Measurements from ENCODE around the gene PLEKHA1.

The PLEKHA1 gene

GRCh38 chr10:122374237-122374858 lies at the start of gene PLEKHA1:
Gene PLEKHA1 (plus strand): TSS chr10:122374708. CDS start chr10:122393201, 18,493 bp downstream.
- peak; percentile 93 for DNase-seq

DNA sequence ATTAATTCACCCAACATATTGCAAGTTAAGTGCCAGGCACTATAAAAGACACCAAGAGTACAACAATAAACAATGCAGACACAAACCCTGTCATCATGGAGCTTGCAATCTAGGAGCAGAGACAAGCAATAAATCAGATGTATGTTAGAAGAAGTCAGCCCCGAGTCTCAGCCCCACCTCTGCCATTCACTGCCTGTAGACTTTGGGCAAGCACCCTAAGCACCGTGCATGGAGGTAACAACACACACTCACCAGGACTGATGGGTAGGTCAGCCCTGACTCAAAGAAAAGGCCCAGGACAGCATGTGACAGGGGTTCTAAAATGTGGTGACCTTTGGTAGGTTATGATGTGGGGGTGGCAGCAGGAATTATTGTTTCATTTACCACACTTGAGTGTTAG lies 49.3 kb upstream of the PLEKHA1 start:
- no peak for DNase-seq

- no peak for DNase-seq
Measured at GRCh38 chr10:122326385-122326784, 48.1 kb upstream of the PLEKHA1 start.

GRCh38 chr10:122326806-122327205 lies 47.7 kb upstream of the PLEKHA1 start:
- no peak for DNase-seq

DNA sequence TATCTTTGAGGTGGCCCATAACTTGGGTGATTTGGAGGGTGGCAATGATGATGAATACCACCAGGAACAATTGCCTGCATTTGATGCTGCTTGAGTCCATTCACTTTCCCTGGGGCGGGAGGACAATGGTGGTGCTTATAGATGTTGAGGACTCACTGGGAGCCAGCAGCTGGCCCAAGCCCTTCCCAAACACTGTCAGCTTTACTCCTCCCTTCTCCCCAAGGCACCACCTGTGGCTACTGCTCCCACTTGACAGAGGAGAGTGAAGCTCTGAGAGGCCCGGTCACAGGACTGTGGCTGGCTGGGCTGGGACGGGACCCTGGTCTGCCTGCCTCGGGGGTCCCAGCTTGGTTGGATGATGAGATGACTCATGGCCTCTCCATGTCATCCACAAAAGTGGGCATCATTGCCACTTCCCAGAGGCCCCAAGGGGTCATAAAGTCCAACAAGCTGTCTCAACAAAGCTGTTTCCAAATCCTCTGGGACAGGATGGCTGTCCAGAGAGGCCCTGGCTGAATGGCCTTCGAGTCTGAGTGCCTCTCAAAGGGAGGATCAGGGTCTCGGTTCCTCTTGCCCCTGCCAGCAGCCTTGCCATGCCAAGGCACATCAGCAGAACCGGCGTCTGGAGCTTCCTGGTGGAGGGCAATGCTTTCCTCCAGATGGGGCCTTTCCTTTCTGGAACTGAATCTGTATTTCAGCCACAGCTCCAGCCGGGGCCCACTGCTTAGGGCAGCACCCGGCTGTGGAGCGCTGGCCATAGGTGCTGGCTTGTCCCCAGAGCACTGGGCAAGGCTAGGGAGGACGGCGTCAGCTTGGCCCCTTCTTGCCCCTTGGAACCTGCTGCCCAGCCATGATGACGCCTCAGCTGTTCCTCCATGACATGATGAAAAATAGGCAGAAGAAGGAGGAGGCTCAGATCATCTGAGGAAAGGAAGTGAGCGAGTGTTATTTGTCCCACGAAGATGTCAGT lies 47.0 kb upstream of the PLEKHA1 start:
- DNase-seq = no peak

DNA sequence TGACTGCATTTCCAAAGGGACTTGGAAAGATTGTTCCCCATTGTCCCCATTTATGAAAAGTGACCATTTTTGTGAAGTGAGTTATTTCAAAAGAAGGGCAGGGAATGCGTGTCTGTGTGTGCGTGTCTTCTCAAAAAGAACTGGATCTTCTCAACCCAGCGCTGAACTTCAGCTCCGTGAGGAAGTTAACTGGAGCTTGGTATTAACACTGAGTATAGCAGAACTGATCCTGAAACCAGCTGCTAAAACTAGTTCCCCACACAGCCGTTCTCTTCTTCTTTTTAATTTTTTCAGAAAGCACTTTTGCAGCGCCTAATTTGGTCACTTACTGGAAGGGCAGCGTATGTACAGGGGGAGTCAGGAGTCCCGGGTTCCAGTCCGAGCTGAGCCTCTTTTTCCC lies 45.8 kb upstream of the PLEKHA1 start:
- DNase-seq = no peak

- no peak for DNase-seq
Measured at GRCh38 chr10:122329416-122329815, 45.1 kb upstream of the PLEKHA1 start.

- no peak for DNase-seq
Measured at GRCh38 chr10:122331100-122331499, 43.4 kb upstream of the PLEKHA1 start.

DNA sequence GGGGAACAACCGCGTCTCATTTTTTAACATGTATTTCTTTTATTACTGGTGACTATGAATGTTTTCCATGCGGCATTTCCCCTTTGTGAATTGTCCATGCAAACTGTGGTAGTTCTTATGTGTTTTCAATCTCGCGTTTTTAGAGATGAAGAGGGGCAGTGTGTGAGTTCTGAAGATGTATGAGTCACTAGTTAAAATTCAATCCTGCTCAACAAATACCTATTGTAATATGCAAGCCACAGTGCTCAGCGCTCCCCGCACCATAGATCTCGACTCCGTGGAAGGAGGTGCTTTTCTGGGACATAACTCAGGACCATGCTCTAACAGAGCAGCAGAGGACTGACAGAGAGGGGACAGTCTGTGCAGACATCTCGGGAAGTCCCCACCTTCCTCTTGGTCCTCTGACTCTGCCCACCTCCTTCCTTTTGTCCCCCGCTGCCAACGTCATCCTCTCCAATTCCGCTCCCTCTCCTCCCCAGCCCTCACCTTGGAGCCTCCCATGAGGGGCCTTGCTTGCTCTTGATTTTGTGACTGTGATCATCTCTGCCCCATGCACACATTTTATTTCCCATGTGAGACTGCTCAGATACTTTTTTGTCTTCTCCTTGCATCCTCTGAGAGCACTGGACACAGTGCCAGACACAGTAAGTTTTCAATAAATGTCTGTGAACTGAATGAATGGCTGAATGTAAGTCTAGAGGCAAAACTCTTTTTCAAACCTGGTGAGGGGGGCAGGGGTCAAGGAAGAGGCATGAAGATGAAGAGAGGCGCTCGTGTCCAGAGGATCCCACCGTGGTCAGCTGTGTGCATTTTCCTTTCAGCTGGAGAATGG lies 42.7 kb upstream of the PLEKHA1 start:
- no peak for DNase-seq

DNA sequence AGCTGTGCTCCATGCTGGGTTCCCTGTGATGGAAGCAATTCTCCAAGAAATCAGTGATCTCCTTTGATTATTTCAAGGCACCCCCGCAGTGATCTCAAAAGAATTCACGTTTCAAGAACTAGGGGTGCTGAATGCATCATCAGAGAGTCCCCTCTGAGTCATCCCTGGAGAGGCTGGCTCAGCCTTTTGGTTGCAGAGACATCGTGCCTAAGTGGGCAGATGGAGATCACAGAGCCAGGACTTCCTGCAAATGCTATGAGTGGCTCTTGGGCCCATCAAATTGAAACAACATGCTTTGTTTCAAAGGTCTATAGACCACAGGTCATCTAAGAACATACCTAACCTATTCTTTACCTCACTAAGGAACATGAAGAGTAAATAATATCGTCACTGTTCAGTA lies 41.5 kb upstream of the PLEKHA1 start:
- DNase-seq = peak; percentile 61

DNA sequence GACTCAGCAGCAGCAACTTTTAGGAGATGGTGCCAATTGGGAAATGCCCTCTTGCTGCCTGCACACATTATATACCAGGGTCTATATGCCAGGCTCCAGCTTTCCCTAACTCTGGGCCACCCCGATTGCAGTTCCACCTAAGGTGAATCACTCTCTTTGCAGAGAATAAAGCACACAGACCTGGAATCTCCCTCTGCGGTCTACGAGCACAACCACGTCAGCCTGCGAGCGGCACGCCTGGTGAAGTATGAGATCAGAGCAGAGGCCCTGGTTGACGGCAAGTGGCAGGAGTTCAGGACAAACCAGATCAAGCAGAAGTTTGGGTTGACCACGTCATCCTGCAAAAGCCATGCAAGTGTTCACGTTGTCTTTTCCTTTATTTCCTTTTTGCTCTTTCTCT lies 38.2 kb upstream of the PLEKHA1 start:
- DNase-seq = no peak

- no peak for DNase-seq
Measured at GRCh38 chr10:122336961-122337360, 37.5 kb upstream of the PLEKHA1 start.

DNA sequence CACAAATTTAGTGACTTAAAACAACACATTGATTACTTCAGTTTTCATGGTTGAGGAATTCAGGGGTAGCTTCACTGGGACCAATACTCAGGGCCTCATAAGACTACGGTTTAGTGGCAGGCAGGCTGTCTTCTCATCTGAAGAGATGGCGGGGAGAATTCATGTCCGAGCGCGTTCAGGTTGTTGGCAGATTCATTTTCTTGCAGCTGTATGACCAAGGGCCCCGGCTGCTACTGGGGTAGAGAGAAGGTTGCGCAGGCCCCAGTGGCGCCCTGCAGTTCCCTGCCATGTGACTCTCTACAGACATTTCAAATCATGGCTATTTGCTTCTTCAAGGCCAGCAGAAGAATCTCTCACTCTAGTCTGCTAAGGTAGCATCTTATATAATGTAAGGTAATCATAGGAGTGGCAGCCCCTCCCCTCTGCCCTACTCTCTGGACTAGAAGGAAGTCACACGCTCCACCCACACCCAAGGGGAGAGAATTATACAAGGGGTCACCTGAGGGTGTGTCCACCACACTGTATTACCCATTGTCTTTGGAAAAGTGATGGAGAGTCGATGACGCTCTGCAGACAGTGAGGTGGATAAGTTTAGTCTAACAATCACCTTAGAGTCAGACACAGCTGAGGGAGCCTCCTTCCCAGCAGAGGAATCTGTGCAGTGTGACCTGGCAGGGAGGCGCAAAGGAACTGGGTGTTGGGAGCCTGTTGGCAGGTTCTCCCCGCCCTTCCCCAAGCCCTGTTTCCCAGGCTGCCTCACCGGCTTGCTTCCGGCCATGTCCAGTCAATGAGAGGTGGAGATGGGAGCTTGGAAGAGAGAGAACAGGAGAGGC lies 35.7 kb upstream of the PLEKHA1 start:
- DNase-seq = no peak

DNA sequence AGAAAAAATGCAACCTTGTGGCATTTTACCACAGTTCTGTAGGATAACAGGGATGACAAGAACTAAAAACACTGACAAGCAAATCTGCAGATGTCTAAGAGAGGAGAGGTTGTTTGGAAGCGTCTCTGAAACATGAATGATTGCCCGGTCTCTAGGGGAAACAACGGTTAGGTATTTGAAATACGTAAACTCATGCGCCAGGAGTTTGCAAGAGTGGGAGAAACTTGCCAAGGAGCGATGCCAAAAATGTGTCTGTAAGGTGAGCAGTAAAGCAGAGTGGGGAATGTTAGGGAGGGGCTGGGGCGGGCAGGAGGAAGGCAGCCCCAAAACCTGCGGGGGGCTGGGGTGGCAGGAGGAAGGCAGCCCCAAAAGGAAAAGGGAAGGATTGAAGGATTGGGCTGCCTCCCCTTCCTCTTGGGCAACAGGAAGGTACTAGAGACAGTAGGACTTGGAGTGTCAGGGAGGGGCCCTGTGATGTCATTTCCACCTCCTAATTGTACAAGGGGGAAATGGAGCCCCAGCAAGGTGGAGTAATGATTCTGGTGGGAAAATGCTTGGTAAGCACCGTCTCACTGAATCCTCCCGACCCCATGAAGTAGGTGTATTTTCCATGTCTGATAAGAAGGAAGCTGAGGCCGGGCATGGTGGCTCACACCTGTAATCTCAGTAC lies 33.2 kb upstream of the PLEKHA1 start:
- DNase-seq = no peak

GRCh38 chr10:122342293-122343134 lies 32.0 kb upstream of the PLEKHA1 start:
- peak; percentile 56 for DNase-seq

GRCh38 chr10:122343135-122343800 lies 31.2 kb upstream of the PLEKHA1 start:
- DNase-seq = no peak

DNA sequence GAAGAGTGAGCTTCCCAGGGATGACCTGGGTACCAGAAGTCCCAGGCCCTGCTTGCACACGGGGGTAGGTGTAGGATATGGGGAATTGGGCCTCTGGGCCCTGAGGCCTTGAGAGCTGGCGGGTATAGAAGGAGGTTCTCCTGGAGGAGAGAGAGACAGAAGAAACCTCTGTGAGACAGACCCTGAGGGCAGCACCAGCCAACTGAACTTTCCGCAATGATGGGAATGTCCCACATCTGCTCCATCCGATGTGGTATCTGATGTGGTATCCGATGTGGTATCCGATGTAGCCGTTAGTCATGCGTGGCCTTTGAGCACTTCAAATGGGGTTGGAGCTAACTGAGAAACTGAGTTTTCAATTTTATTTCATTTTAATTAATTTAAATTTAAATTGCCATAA lies 30.6 kb upstream of the PLEKHA1 start:
- no peak for DNase-seq

- no peak for DNase-seq
Measured at GRCh38 chr10:122344741-122345258, 29.7 kb upstream of the PLEKHA1 start.

DNA sequence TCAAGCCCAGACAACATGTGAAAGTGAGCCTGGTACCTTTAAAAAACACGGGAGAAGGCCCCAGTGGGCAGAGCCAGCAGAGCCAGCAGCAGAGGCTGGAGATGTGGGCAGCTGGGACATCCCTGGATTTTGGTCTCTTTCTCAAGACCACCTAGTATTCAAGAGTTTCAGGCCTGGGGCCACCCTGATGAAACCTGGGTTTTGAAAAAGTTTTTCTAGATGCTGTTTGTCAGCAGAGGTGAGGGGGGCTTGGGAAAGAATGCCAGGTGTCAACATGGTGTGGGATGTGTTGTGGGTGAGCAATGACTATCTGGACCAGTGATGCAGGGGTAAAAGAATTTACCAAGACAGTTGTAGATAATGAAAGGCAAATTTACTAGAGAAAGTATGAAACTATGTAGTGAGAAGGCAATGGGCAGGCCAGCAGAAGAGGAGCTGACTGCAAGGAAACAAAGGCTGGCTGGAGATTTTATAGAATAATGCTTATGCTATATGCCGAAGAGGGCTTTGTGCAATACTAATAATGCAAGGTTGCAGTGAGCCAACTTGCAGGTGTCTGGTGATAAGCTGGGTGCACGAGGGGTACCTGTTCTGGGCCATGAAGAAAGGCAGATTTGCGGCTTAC lies 28.1 kb upstream of the PLEKHA1 start:
- no peak for DNase-seq

Data from activated CD4-positive, alpha-beta T cell treated with anti-CD3 and anti-CD28 coated beads, Interleukin-2, Interleukin-6, amounts not matched to agents 100 ng/mL and 50 ng/mL, durations not matched to agents 16 hours and 8 hours (primary cell).